Subcutaneous adipose tissue (tissue), 4 donors: ENCODE measurements around the gene CDK5RAP2. TPM values are rescaled to one million over a fixed set of nuclear protein-coding genes. Genes with fewer than 3 reads are reported as not detected.

Experiments
- total RNA-seq, 4 donors: library from RNA; depleted of rRNA; stranded (reverse); fragments of >200 nt; gene quantifications; one replicate each; pipeline ENCODE4 v1.1.0, GENCODE V29; 2016
- TF ChIP-seq, protein P1 (sequence below): fragments of 450-650 bp; IDR thresholded peaks from one replicate; pipeline ENCODE4 v1.5.1; 2016; ENCODE audit warnings: low read depth, mild to moderate bottlenecking, control low read depth, antibody characterized with exemption, moderate library complexity

CDK5RAP2 gene
- total RNA-seq, 4 donors from 2014 or later = 27.9 to 52.2 (median 38.2) TPM

DNA sequence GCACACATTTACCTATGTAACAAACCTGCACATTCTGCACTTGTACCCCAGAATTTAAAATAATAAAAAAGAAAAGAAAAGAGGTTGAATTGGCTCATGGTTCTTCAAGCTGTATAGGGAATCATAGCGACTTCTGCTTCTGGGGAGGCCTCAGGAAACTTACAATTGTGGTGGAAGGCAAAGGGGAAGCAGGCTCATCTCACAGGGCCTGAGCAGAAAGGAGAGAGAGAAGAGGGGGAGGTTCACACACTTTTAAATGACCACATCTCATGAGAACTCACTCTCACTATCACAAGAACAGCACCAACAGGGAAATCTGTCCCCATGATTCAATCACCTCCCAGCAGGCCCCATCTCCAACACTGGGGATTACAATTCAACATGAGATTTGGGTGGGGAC lies 214.6 kb downstream of the CDK5RAP2 start:
- TF ChIP-seq, protein P1, sequence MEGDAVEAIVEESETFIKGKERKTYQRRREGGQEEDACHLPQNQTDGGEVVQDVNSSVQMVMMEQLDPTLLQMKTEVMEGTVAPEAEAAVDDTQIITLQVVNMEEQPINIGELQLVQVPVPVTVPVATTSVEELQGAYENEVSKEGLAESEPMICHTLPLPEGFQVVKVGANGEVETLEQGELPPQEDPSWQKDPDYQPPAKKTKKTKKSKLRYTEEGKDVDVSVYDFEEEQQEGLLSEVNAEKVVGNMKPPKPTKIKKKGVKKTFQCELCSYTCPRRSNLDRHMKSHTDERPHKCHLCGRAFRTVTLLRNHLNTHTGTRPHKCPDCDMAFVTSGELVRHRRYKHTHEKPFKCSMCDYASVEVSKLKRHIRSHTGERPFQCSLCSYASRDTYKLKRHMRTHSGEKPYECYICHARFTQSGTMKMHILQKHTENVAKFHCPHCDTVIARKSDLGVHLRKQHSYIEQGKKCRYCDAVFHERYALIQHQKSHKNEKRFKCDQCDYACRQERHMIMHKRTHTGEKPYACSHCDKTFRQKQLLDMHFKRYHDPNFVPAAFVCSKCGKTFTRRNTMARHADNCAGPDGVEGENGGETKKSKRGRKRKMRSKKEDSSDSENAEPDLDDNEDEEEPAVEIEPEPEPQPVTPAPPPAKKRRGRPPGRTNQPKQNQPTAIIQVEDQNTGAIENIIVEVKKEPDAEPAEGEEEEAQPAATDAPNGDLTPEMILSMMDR = no peak

DNA sequence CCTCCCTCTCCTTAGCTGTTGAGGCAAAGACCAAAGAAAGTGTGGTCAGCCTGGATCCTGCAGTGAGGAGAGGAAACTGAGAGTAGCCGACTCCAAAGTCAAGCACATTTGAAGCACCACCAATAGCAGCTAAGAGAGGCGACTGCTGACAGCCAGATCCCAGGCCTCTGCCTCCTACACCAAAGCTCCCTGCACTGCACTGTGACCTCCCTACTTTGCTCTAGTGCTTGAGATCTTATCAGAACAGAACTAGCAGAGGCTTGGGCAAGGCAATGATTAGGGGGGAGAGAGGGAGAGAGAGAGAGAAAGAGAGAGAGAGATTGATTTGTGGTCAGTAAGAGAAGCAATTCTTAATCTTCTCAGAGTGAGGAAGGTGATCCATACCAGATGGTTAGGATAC lies 216.3 kb downstream of the CDK5RAP2 start:
- TF ChIP-seq, protein P1 = no peak

DNA sequence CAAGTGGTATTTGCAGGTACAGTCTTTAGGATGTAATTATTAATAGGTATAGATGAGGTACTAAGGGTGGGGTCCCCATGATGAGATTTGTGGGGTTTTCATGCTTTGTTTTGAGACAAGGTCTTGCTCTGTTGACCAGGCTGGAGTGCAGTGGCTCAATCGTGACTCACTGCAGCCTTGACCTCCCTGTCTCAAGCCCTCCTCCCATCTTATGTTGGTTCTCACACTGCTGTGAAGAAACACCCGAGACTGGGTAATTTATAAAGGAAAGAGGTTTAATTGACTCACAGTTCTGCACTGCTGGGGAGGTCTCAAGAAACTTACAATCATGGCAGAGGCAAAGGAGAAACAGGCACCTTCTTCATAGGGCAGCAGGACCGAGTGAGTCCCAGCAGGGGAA lies 217.5 kb downstream of the CDK5RAP2 start:
- TF ChIP-seq, protein P1 = no peak

DNA sequence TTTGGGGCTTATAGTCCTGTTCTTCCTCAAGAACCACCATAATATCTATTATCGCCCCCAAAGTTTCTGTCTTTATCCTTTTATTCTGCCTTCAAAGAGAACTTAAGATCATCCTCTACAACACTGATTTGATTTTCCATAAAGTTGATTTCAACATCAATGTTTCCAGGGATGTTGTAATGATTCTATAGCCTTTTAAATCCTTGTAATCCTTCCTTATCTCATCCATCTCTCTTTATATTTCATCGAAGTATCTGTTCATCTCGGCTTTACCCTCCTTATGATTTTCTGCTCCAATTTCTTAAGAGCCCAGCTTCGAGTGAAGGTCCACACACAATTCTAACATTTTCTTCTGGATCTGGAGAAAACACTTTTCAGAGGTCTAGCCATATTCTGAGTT lies 218.4 kb downstream of the CDK5RAP2 start:
- TF ChIP-seq, protein P1 = no peak

DNA sequence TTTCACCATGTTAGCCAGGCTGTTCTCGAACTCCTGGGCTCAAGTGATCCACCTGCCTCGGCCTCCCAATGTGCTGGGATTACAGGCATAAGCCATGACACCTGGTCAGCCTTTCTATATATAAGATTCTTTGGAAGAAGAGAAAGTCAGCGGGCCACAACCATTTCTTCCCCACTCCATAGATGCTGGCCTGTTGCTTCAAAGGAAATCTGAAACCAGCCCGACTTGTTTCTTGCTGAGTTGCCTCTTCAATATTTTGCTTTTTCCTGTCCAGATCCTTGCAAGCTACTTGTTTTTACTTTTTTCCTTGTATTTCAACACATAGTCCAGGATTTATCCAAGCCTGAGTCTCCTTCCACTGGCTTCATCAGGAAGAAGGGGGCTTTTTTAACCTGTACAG lies 219.5 kb downstream of the CDK5RAP2 start:
- TF ChIP-seq, protein P1 = no peak

DNA sequence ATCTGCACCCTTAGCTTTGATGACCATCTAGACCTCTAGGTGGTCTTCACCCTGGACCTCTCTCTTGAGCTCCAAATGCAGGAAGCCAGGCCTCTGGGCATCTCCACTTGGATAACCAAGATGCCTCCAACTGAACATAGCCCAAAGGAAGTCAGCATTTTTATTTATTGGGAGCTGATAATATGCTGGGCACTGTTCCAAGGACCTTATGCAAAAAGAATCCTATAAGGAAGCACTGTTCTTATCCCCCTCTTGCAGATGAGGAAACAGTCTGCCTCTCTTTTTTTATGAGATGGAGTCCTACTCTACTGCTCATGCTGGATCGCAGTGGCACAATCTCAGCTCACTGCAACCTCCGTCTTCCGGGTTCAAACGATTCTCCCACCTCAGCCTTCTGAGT lies 219.9 kb downstream of the CDK5RAP2 start:
- TF ChIP-seq, protein P1 = no peak

DNA sequence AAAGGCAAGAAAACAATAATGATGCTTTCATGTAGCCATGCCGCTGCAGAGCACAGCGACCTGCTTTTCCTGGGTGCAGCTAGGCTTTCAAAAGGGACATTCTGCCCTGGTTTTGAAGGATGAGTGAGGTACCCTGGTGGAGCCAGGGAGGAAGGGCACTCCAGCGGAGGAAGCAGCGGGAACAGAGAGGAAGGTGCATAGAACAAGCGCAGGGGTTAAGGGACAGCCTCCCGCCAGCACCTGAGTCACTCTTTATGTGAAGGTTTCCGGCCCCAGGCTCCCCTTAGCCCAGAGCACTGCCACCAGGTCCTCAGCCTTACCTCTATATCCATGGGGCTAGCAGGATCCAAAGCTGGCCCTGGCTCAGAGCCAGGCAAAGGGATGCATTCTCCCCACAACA lies 221.1 kb downstream of the CDK5RAP2 start:
- TF ChIP-seq, protein P1 = no peak
